Stimulated activated CD4-positive, alpha-beta T cell treated with anti-CD3 and anti-CD28 coated beads, Interleukin-4, amount 100 ng/mL, for 1 hour (primary cell): ENCODE results near the gene FUT2.
A peak's percentile ranks its signal among the peaks of the same experiment; 100 is the strongest.
"Not testable (repeated sequence)": the region's sequence is repeated elsewhere in the genome, so short reads cannot be mapped to it uniquely, and the experiment has no call there.

Experiments used
- DNase-seq: peaks from one replicate; pipeline ENCODE4 v3.0.0-alpha.2; 2020

FUT2 gene

DNA sequence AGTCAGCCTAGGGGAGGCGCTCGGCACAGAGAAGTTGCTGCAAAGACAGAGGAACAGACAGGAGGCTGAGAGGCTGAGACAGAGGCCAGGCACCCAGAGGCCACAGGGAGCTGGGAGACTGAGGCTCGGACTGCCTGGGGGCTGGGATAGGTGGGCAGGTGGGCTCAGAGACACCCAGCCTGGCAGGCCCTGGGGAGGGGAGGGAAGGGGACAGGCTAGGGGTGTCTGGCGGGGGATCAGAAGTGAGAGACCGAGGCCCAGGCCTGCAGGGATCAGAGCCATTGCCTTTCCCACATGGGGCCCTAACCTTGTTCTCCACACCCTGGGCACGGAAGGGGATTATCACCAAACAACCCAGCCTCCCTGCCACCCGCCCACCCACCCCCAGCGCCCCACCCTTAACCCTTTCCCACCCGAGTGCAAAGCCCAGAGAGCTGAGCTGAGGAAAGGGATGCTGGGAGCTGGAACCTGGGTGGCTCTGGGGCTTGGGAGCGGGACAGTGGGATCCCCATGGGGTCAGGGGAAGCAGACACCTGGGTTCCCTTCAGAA lies 24.2 kb upstream of the FUT2 start:
- no peak for DNase-seq

DNA sequence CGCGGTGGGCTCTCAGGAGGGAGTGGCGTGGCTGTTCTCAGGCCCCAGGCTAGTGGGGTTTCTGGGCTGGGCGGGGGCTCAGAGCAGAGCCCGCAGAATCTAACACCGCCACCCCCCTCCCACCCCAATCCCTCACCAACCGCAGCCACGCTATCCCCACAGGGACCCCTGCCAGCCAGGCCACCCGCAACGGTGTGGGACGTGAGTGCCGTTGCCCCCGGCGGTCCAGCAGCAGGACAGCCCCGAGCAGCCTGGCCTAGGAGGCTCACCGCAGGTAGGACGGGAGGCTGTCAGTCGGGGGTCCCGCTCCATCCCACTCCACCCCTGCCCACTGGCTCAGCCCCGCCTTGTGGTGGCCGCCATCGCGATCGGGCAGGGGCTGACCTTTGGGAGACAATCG lies 22.8 kb upstream of the FUT2 start, which contains the start of gene NTN5:
Gene NTN5, minus strand, starts transcription at position 24 of the 400 bp plus-strand sequence. CDS start 2,031 bp downstream, outside the sequence.
- no peak for DNase-seq

- no peak for DNase-seq
Measured at GRCh38 chr19:48673436-48674100, 22.2 kb upstream of the FUT2 start.

GRCh38 chr19:48674216-48674809 lies 21.5 kb upstream of the FUT2 start:
- no peak for DNase-seq

- DNase-seq, result peak; percentile 66
Measured at GRCh38 chr19:48674921-48675824, 20.6 kb upstream of the FUT2 start.

DNA sequence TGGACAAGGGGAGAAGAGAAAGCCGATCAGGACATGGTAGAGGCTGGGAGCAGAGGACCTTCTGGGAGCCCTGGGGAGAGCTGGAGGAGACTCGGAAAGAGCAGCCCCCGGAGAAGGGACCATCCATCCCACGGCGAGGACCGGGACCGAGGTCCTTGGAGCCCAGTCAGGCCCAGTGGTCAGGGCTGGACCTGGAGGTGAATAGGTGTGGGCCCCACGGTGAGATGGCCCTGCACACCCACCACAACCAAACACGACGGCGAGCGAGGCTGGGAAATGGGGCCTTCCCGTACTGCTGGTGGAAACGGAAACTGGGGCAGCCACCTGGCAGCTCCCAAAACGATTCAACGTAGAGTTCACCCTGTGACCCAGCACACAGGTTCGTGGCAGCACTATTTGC lies 19.3 kb upstream of the FUT2 start:
- DNase-seq, result no peak

DNA sequence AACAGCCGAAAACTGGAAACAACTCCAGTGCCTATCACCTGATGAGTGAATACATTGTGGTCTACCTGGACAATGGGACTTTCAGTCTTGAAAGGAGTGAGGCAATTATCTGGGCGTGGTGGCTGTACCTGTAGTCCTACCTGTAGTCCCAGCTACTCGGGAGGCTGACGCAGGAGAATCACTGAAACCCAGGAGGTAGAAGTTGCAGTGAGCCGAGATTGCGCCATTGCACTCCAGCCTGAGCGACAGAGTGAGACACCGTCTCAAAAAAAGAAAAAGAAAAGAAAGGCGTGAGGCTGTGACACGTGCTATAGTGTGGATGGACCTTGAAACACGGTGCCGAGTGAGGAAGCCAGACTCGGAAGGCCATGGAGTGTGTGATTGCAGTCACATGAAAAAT lies 18.9 kb upstream of the FUT2 start:
- no peak for DNase-seq

GRCh38 chr19:48678201-48678600 lies 17.6 kb upstream of the FUT2 start:
- DNase-seq, result no peak

- DNase-seq, result not testable (repeated sequence)
Measured at GRCh38 chr19:48680006-48680405, 15.8 kb upstream of the FUT2 start.

- DNase-seq, result no peak
Measured at GRCh38 chr19:48680436-48681126, 15.2 kb upstream of the FUT2 start.

- DNase-seq, result no peak
Measured at GRCh38 chr19:48681127-48681470, 14.7 kb upstream of the FUT2 start.

- peak; percentile 44 for DNase-seq
Measured at GRCh38 chr19:48683349-48683748, 12.4 kb upstream of the FUT2 start.

GRCh38 chr19:48685583-48685982 lies 10.2 kb upstream of the FUT2 start:
- no peak for DNase-seq

GRCh38 chr19:48686088-48686487 lies 9.7 kb upstream of the FUT2 start:
- DNase-seq, result no peak

DNA sequence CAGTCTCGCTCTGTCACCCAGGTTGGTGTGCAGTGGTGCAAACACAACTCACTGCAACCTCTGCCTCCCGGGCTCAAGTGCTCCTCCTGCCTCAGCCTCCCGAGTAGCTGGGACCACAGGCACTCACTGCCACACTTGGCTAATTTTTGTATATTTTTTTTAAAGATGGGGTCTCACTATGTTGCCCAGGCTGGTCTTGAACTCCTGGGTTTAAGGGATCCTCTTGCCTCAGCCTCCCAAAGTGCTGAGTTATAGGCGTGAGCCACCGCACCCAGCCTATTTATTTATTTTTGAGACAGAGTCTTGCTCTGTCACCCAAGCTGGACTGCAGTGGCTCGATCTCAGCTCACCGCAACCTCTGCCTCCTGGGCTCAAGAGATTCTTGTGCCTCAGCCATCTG lies 9.1 kb upstream of the FUT2 start:
- DNase-seq, result not testable (repeated sequence)

GRCh38 chr19:48687776-48688175 lies 8.0 kb upstream of the FUT2 start:
- no peak for DNase-seq

GRCh38 chr19:48689449-48689848 lies 6.3 kb upstream of the FUT2 start:
- DNase-seq, result no peak

DNA sequence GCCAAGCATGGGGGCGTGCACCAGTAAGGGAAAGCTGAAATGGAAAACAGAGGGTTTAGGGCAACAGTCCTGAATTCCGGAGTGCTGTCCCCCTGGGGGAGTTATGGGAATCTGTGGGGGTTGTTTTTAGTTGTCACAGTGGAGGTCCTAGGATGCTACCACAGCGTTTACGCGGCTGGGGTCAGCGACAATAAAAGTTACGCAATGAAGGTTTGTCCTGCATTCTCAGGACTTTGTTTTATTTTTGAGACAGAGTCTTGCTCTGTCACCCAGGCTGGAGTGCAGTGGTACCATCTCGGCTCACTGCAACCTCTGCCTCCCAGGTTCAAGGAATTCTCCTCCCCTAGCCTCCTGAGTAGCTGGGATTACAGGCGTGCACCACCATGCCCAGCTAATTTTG lies 2.1 kb upstream of the FUT2 start:
- not testable (repeated sequence) for DNase-seq

- DNase-seq, result no peak
Measured at GRCh38 chr19:48696353-48697010, 711 bp downstream of the FUT2 start.

- DNase-seq, result no peak
Measured at GRCh38 chr19:48698046-48698445, 2.3 kb downstream of the FUT2 start.

DNA sequence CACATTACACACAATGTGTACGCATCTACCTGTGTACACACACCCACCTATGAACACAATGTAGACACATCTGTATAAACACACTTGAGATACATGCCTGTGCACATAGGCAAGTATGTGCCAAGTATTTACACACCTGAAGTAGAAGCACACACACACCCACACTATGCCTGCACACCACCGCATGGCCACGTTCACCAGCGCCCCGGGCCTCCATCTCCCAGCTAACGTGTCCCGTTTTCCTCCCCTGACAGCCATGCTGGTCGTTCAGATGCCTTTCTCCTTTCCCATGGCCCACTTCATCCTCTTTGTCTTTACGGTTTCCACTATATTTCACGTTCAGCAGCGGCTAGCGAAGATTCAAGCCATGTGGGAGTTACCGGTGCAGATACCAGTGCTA lies 6.9 kb downstream of the FUT2 start:
- DNase-seq, result no peak

DNA sequence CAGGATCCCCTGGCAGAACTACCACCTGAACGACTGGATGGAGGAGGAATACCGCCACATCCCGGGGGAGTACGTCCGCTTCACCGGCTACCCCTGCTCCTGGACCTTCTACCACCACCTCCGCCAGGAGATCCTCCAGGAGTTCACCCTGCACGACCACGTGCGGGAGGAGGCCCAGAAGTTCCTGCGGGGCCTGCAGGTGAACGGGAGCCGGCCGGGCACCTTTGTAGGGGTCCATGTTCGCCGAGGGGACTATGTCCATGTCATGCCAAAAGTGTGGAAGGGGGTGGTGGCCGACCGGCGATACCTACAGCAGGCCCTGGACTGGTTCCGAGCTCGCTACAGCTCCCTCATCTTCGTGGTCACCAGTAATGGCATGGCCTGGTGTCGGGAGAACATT lies 7.5 kb downstream of the FUT2 start:
- DNase-seq, result no peak
